Body of pancreas (tissue), 4 donors: ENCODE data around the gene ESYT2.

Source experiments
- POLR2A ChIP-seq, 3 donors: fragments of 450-650 bp; IDR thresholded peaks; one replicate each; pipeline ENCODE4 v1.6.1; 2016; ENCODE audit warnings: antibody characterized with exemption in 3 of 3, mild to moderate bottlenecking in 2 of 3
- TF ChIP-seq, protein P1 (sequence below), 7 experiments: fragments of 450-650 bp in 4 of 7; fragments of 200-600 bp in 3 of 7; sonication (generic) in 3 of 7; IDR thresholded peaks; one replicate each; pipeline ENCODE4 v1.5.1; 2016 to 2019; ENCODE audit warnings: antibody characterized with exemption in 7 of 7

DNA sequence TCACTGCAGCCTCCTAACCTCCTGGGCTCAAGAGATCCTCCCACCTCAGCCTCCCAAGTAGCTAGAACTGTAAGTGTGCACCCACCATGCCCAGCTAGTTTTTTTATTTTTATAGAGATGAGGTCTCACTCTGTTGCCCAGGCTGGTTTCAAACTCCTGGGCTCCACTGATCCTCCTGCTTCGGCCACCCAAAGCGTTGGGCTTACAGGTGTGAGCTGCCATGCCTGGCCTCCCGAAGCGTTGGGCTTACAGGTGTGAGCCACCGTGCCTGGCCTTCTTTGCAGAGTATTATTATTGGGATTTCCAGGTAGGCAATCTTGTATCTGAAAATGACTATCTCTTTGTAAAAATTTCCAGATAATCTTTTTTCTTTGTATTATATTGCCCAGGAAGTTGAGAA, 101.6 kb downstream of the ESYT2 start:
- TF ChIP-seq, protein P1, sequence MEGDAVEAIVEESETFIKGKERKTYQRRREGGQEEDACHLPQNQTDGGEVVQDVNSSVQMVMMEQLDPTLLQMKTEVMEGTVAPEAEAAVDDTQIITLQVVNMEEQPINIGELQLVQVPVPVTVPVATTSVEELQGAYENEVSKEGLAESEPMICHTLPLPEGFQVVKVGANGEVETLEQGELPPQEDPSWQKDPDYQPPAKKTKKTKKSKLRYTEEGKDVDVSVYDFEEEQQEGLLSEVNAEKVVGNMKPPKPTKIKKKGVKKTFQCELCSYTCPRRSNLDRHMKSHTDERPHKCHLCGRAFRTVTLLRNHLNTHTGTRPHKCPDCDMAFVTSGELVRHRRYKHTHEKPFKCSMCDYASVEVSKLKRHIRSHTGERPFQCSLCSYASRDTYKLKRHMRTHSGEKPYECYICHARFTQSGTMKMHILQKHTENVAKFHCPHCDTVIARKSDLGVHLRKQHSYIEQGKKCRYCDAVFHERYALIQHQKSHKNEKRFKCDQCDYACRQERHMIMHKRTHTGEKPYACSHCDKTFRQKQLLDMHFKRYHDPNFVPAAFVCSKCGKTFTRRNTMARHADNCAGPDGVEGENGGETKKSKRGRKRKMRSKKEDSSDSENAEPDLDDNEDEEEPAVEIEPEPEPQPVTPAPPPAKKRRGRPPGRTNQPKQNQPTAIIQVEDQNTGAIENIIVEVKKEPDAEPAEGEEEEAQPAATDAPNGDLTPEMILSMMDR (IDR thresholded peaks at IDR 0.05): no peak
- TF ChIP-seq POLR2A (IDR thresholded peaks at IDR 0.05): no peak
